NCI-H510A treated with DMSO at 0.1 percent for 48 hours (cell line): ENCODE results near the gene HEPHL1.

Source experiments
- DNase-seq: peaks from one replicate; lab custom pipeline; 2025; lab: John Stamatoyannopoulos, UW

HEPHL1 gene

DNA sequence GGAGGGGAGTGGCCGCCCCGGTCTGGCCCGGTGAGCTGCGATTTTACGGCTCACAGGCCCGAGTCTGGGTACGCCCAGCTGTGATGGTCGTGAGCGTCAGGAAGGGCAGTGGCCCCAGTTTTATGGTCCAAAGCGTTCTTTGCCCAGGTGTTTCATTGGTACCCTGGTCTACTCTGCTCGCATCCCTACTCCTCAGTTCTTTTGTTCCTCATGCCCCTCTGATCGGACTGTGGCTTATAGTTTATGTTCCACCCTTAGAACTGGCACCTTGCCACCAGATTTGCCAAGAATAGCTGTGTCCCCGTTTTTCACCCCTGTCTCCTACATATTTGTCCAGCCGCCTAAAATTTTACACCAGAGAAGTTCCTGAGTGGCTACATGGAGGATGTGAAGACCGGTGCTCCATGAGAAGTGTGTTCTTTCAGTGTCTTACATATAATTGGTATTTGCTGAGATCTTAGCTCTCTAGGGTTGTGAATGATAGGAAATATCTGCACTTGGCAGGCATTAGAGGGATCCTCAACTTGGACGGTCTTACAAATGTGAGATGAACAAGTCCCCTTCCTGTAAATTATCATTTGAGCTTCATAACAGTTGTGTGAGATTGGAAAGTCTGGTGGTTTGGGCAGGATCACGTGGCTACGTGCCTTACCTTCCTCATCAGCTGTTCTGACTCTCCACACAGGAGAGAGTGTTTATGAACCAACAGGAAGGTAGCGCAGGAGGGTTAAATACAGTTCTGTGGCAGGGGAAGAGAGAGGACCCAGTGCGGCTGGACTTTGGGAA, 108.6 kb downstream of the HEPHL1 start:
- peak; percentile 44 for DNase-seq

DNA sequence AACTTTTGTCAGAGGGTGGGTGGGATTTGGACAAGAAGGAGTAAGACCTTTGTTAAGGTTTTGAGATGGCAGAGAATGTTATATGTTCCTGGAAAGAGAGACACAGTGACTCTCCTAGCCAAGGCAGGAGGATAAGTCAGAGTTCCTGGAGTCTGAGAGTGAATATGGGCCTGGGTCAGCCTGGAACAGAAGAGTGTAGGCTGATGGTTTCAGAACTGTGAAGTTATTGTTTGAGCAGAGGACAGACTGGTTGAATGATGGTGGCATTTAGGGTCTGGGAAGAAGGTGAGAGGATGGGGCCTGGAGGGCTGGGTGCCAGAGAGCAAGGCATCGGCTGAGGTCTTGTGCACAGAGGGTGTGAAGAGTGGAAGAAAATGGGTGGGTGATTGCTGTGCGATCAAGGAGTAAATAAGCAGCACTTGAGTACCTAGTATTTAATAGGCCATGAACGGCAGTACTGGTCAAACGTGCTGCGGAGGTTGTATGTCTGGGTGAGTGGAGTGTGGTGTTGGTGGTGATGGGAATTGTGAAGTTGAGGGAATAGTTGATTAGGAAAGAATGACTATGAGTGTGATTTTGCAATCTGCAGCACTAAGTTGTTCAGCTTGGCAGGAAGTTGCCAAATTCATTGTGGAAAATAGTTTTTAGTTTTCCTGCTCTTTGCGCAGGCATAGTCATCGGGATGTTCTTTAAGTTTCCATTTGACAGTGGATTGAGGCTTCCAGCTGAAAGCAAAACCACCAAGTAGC, 109.3 kb downstream of the HEPHL1 start:
- DNase-seq, result no peak

GRCh38 chr11:94131047-94131717, 110.0 kb downstream of the HEPHL1 start:
- peak; percentile 12 for DNase-seq

DNA sequence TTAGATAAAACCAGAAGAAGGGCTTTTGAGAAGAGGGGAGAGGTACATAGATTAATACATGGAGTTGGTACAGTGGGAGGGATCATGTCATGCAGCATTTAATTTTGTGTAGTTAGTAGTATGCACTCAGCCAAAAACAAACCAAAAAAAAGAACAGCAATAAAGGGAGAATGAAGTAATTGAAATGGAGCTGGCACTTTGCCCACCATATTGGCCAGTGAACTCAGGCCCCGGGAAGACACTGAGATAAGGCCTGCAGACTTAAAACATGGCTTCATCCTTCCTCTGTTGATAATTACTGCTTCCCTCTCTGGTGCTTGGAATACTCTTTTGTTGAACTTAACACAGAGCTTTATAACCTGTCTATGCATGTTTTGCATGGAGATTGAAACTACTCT, 110.6 kb downstream of the HEPHL1 start:
- no peak for DNase-seq

DNA sequence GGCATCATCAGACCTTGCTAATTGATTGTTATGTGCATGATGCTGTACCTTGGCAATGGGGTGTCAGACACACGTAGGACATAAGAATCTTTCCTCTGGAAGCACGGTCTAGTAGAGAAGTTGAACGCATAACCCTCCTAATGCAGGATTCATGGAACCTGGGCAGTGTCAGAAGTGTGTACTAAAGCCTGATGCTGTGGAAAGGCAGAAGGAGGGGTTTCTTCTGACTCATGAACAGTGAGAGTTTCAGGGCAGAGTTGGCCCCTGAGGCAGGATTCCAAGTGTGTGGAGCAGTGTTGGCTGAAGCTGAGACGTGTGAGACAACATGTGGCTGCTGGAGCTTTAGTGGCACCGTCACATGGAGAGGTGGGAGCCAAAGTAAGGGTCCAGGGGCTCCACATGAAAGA, 111.0 kb downstream of the HEPHL1 start:
- no peak for DNase-seq

GRCh38 chr11:94132823-94133408, 111.8 kb downstream of the HEPHL1 start:
- DNase-seq, result no peak

DNA sequence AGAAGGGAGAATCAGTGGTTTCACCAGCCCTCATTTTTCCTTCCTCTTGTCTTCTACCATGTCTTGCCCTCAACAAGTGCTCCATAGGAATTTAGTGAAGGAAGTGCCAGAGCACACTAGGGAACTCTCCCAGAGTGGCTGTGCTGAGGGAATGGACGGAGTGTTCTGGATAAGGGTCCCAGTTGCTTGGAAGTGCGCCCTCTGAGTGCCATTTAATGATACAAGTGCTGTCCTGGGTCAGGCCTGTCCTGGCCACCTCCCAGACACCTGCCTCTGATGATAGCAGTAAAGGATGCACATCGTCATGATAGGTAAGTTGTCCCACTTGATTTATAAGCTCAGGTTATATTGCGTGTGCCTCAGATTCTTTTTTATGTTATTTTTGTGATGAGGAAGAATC, 112.6 kb downstream of the HEPHL1 start:
- no peak for DNase-seq

DNA sequence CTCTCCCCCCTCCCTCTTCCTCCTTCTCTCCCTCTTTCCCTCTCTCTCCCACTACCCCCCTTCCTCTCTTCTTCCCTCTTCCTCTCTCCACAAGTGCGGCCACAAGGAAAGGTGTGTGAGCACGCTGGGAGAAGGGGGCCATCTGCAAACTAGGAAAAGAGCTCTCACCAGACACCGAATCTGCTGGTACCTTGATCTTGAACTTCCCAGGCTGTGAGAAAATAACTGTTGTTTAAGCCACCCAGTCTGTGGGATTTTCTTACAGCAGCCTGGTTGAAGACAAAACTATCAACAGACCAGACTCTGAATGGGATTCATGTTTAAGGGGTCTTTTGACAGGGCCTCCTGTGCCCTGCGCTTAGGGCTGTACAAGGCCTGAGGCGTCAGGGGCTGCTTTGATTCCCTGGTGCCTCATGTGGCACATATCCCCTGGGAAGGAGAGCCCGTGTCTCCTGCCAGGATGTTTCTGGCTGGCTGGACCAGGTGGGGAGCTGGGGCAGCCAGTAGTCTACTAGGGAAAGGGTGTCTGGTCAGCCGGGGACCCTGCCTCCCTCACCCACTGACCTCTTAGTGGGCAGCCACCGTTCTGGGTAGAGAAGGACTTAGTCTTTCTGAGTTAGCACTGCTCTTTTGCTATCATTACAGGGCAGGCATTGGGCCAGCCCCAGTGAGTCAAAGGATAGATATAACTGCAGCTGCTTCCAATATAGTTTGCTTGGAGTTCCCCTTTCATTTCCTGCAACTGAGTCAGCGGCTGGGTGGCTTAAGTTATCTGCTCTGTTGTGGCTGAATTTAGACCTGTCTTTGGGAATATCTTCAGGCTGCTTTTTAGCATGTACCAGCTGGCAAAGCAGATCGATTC, 113.7 kb downstream of the HEPHL1 start:
- DNase-seq, result no peak

DNA sequence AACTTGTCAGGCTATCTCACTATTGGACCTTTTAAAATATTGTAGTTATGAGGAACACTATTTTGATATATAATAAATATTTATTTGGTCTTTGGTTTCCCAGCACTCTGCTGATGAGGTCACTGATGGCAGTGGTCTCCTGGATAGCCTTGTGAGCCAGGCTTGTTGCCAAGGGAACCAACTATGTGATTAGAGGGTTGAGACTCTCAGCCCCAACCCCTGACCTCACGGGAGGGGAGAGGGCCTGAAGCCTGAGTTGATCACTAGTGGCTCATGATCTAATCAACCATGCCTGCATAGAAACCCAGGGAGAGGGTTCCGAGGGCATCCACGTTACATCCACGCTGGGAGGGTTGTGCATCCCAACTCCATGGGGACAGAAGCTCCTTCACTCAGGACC, 118.3 kb downstream of the HEPHL1 start:
- DNase-seq, result no peak

GRCh38 chr11:94140154-94140655, 119.1 kb downstream of the HEPHL1 start:
- DNase-seq, result no peak

- DNase-seq, result no peak
Observed at GRCh38 chr11:94141511-94142307, 120.6 kb downstream of the HEPHL1 start.

- DNase-seq, result no peak
Observed at GRCh38 chr11:94142308-94143281, 121.4 kb downstream of the HEPHL1 start.

DNA sequence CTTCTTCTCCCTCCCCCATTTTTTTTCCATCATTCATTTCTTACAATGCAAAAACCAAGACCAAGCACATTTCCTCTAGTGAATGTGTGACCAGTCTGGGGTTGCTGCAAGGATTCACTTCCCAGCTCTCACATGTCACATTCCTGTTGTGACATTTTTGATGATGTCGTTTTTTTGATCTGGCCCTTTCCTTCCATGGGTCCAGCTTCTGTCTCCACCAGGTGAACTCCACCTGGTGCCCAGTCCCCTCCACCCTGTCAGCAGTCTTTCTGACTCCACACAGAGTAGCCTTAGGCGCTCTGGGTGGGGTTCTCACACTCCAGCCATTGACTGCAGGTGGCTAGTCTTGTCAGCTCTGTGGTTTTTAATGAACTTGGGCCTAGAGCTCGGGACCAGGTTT, 123.1 kb downstream of the HEPHL1 start:
- DNase-seq, result no peak

- no peak for DNase-seq
Observed at GRCh38 chr11:94144664-94145063, 123.5 kb downstream of the HEPHL1 start.

- DNase-seq, result no peak
Observed at GRCh38 chr11:94145431-94145830, 124.3 kb downstream of the HEPHL1 start.

GRCh38 chr11:94145916-94146315, 124.8 kb downstream of the HEPHL1 start:
- DNase-seq, result no peak

DNA sequence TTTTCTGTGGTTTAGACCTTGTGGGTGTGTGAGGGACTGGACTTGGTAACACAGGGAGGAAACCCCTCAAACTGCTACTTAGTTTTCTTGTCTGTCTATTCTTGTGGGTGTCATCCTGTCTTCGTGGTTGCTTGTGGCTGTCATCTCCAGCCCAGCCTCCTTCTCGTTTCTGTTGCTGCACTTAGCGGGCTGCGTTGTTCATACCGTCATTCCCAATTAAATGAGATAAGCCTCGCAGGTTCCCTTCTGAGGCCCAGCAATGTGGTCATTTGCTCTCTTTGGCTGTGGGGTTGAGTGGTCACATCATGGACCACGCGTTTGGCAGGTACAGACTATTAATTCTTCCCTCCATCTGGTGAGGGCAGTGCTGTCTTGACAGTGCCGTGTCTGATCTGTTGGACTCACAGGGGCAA, 126.3 kb downstream of the HEPHL1 start:
- DNase-seq, result no peak

- DNase-seq, result no peak
Observed at GRCh38 chr11:94148189-94148588, 127.0 kb downstream of the HEPHL1 start.

DNA sequence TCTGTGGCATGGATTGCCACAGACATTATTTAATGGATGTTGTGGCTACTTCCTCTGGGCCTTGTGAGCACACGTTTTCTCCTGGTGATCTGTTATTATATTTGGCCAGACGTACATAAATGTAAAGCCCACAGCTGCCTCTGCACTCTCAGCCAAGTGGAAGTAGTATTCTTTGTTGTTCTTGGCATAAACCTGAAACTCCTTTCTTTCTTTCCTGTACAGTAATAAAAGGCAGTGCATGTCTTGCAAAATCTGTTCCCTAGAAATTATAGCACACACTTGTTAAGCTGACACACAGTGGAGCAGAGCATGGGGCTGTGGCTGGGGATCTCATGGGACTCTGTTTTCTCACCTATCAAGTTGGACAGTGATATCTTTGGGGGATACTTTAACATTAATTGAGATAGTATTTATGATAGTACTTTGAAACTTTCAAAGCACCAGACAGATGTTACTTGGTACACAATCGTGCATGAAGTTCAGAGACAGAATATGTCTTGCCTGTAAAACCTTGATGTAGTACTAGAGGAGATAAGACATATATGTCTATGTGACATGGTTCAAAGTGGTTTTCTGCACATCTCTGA, 128.4 kb downstream of the HEPHL1 start:
- no peak for DNase-seq
